Gastroesophageal sphincter (tissue), 4 donors: ENCODE measurements around the gene COMMD7. TPM values are rescaled to one million over a fixed set of nuclear protein-coding genes. Genes with fewer than 3 reads are reported as not detected.
"Not testable (repeated sequence)": the region's sequence is repeated elsewhere in the genome, so short reads cannot be mapped to it uniquely, and the experiment has no call there.

ENCODE experiments used
- ATAC-seq: fragments of 150-250 bp; one replicate; pipeline ENCODE4 v1.9.1; 2016; ENCODE audit warnings: mild to moderate bottlenecking, moderate library complexity
- H3K27ac ChIP-seq, 4 donors: fragments of 200-600 bp; sonication (generic) in 3 of 4; 1 replicate in 3 of 4; 2 replicates in 1 of 4; pipeline ENCODE4 v1.5.1; 2016 to 2019
- H3K27me3 ChIP-seq: fragments of 200-600 bp; sonication (generic); one replicate; pipeline ENCODE4 v1.5.1; 2019
- H3K36me3 ChIP-seq, 2 donors: fragments of 200-600 bp; sonication (generic); one replicate each; pipeline ENCODE4 v1.5.1; 2019; ENCODE audit warnings: control low read depth in 1 of 2
- H3K4me1 ChIP-seq, 3 donors: fragments of 200-600 bp; sonication (generic); 1 replicate in 2 of 3; 2 replicates in 1 of 3; pipeline ENCODE4 v1.5.1; 2016 to 2019; ENCODE audit warnings: control low read depth in 2 of 3
- H3K4me3 ChIP-seq, 2 donors: fragments of 200-600 bp; sonication (generic); one replicate each; pipeline ENCODE4 v1.5.1; 2019; ENCODE audit warnings: mild to moderate bottlenecking in 1 of 2, moderate library complexity in 1 of 2
- H3K9me3 ChIP-seq, 3 donors: fragments of 200-600 bp; sonication (generic); one replicate each; pipeline ENCODE4 v1.5.1; 2017 to 2019; ENCODE audit warnings: control low read depth in 2 of 3
- EP300 ChIP-seq: sonication (generic); formaldehyde crosslinking; IDR thresholded peaks from one replicate; pipeline ENCODE4 v1.6.1; 2017; ENCODE audit warnings: antibody characterized with exemption, mild to moderate bottlenecking
- POLR2A ChIP-seq, 2 donors: fragments of 450-650 bp; IDR thresholded peaks; one replicate each; pipeline ENCODE4 v1.6.1; 2017; ENCODE audit warnings: antibody characterized with exemption in 2 of 2, mild to moderate bottlenecking in 2 of 2, moderate library complexity in 1 of 2
- POLR2AphosphoS5 ChIP-seq: sonication (generic); formaldehyde crosslinking; IDR thresholded peaks from one replicate; pipeline ENCODE4 v1.6.1; 2017; ENCODE audit warnings: antibody characterized with exemption
- WGBS, 2 donors: methylation state at CpG; one replicate each; pipeline ENCODE4 v1.1.5; 2018; ENCODE audit warnings: low coverage in 1 of 2; 5-methylcytosine and 5-hydroxymethylcytosine counted together
- total RNA-seq, 4 donors: library from RNA; depleted of rRNA; stranded (reverse); fragments of >200 nt; gene quantifications; one replicate each; pipeline ENCODE4 v1.1.0, GENCODE V29; 2016
- TF ChIP-seq, protein P1 (sequence below), 4 experiments: fragments of 200-600 bp in 2 of 4; fragments of 450-650 bp in 2 of 4; sonication (generic) in 1 of 4; IDR thresholded peaks; one replicate each; pipeline ENCODE4 v1.5.1; 2017 to 2019; ENCODE audit warnings: antibody characterized with exemption in 4 of 4, mild to moderate bottlenecking in 2 of 4, moderate library complexity in 2 of 4

COMMD7 gene
- total RNA-seq, 4 donors from 2014 or later = 25.0 to 33.2 (median 30.7) TPM

- WGBS, 2 donors = 82% methylated on average over 2 to 7 of the region's 9 CpGs
- Histone ChIP-seq H3K4me3 (no peak overlapping the region), H3K4me1 (peaks cover 0 to 12% (median 8%) of the 10 kb centered on the region in 3 donors), H3K27ac (no peak overlapping the region), H3K27me3 (no peaks in the 10 kb centered on the region), H3K36me3 (no peaks in the 10 kb centered on the region), H3K9me3 (no peaks in the 10 kb centered on the region)
- no peak for ATAC-seq
- no peak for TF ChIP-seq POLR2AphosphoS5
Measured at GRCh38 chr20:32767418-32768198, 24.3 kb upstream of the COMMD7 start.

- not testable (repeated sequence) for H3K36me3 ChIP-seq, H3K9me3 ChIP-seq, H3K27me3 ChIP-seq, H3K27ac ChIP-seq, H3K4me3 ChIP-seq, ATAC-seq
- WGBS, 2 donors = 68 to 92% methylated on average over 6 to 16 of the region's 17 CpGs
- peaks cover 0 to 24% (median 12%) of the 10 kb centered on the region in 3 donors for H3K4me1 ChIP-seq
Measured at GRCh38 chr20:32765230-32765875, 22.1 kb upstream of the COMMD7 start.

GRCh38 chr20:32764005-32764960 is 21.0 kb upstream of the COMMD7 start:
- Histone ChIP-seq H3K4me1 (peaks cover 0 to 24% (median 12%) of the 10 kb centered on the region in 3 donors), H3K4me3 (no peak overlapping the region), H3K36me3 (no peaks in the 10 kb centered on the region), H3K27me3 (no peaks in the 10 kb centered on the region), H3K27ac (no peak overlapping the region), H3K9me3 (no peaks in the 10 kb centered on the region)
- 50 to 59% methylated on average over 8 to 14 of the region's 17 CpGs for WGBS, 2 donors
- TF ChIP-seq, protein P1, sequence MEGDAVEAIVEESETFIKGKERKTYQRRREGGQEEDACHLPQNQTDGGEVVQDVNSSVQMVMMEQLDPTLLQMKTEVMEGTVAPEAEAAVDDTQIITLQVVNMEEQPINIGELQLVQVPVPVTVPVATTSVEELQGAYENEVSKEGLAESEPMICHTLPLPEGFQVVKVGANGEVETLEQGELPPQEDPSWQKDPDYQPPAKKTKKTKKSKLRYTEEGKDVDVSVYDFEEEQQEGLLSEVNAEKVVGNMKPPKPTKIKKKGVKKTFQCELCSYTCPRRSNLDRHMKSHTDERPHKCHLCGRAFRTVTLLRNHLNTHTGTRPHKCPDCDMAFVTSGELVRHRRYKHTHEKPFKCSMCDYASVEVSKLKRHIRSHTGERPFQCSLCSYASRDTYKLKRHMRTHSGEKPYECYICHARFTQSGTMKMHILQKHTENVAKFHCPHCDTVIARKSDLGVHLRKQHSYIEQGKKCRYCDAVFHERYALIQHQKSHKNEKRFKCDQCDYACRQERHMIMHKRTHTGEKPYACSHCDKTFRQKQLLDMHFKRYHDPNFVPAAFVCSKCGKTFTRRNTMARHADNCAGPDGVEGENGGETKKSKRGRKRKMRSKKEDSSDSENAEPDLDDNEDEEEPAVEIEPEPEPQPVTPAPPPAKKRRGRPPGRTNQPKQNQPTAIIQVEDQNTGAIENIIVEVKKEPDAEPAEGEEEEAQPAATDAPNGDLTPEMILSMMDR (IDR thresholded peaks at IDR 0.05) = no peak
- TF ChIP-seq EP300 (no peak), POLR2A (IDR thresholded peaks at IDR 0.05) (no peak)
- no peak for ATAC-seq

DNA sequence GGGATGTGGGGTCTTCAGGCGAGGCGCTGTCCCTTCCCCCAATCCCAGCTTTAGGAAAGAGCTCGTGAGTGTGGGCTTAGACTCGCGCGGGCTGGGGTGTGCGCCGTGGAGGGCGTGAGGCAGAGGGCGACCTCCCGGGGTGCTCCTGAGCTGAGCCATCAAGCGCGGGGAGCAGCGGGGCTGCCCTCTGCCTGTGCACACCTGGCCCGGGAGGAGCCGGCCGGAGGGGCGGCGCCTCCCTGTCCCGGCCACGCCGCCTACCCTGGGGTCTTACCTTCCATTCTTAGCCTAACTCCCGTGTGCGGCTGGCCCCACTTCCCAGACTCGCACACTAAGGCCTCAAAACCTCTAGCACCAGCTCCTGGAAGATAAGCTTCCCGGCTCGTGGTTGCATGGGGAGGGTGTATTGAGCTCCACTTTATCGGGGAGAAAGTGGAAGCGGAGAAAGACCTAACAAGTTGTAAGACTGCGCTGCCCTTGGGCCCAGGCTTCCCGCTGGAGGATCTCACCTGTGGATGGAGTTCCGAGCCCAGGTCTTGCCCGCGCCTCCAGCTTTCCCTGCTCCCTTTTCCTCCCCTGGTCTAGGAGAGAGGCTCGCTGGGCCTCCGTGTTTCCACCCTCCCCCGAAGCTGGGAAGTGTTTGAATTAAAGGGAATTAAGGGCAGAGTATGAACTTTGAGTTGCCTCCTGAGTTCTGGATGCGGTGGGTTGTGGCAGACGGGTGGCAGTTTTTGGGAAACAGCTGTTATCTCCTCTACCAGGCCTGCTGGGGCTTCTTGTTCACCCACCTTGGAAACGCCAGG is 20.1 kb upstream of the COMMD7 start:
- WGBS, 2 donors = 17 to 41% methylated on average over 7 to 12 of the region's 40 CpGs
- H3K4me3 ChIP-seq = peak overlapping the region; percentile 46 to 87
- H3K9me3 ChIP-seq = no peaks in the 10 kb centered on the region
- H3K4me1 ChIP-seq = peaks cover 0 to 24% (median 12%) of the 10 kb centered on the region in 3 donors
- TF ChIP-seq POLR2AphosphoS5 (no peak), POLR2A (IDR thresholded peaks at IDR 0.05) (no peak), EP300 (no peak)
- TF ChIP-seq, protein P1 (IDR thresholded peaks at IDR 0.05) = no peak
- no peaks in the 10 kb centered on the region for H3K36me3 ChIP-seq
- ATAC-seq = no peak
- no peaks in the 10 kb centered on the region for H3K27me3 ChIP-seq
- H3K27ac ChIP-seq = peak overlapping the region in 1 of 4 donors; percentile 72

- Histone ChIP-seq H3K27me3 (no peaks in the 10 kb centered on the region), H3K36me3 (no peaks in the 10 kb centered on the region), H3K4me1 (peaks cover 0 to 24% (median 12%) of the 10 kb centered on the region in 3 donors), H3K27ac (peak overlapping the region in 1 of 4 donors; percentile 72), H3K4me3 (peak overlapping the region; percentile 46 to 87), H3K9me3 (no peaks in the 10 kb centered on the region)
- WGBS, 2 donors = 0% methylated on average over 2 to 4 of the region's 30 CpGs
- no peak for TF ChIP-seq EP300
- TF ChIP-seq, protein P1 (IDR thresholded peaks at IDR 0.05) = no peak
- no peak for TF ChIP-seq POLR2A (IDR thresholded peaks at IDR 0.05)
- no peak for TF ChIP-seq POLR2AphosphoS5
- no peak for ATAC-seq
Measured at GRCh38 chr20:32762754-32763201, 19.5 kb upstream of the COMMD7 start.
